ENCODE measurements around the gene ENO2.

ENO2 gene

DNA sequence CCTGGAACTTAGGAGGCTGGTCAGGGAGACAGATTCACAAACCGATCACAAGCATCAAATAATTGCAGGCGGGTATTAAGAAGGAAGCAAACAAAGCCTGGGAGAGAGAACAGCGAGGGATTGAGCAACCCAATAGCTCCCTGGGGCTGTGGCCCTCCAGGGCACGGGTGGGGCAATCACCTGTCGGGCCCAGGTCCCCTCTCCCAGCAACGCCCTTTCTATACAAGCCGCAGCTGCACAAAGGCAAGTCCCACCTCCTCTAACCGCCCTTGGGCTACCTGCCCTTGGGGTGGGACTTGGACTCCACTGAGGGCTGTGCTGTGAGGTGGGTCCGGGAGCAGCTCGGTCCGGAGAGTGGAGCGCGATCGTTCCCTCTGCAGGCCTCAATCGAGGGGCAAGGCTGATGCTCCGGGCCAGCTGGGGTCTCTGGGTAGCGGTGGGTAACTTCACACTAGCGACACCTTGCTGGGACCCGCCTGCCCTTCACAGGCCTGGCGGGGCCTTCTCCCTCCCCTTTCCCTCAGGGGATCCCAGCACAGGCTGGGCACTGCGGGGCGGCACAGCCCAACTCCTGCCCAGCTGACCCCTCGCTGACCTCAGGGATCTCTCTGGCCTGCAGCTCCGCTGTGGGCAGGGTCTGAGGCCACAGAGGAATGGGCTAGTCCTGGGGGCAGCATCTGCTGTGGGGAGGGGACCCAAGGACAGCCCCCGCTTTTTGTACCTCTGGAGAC is 48.1 kb downstream of the ENO2 start:
- DNase-seq = no peak

DNA sequence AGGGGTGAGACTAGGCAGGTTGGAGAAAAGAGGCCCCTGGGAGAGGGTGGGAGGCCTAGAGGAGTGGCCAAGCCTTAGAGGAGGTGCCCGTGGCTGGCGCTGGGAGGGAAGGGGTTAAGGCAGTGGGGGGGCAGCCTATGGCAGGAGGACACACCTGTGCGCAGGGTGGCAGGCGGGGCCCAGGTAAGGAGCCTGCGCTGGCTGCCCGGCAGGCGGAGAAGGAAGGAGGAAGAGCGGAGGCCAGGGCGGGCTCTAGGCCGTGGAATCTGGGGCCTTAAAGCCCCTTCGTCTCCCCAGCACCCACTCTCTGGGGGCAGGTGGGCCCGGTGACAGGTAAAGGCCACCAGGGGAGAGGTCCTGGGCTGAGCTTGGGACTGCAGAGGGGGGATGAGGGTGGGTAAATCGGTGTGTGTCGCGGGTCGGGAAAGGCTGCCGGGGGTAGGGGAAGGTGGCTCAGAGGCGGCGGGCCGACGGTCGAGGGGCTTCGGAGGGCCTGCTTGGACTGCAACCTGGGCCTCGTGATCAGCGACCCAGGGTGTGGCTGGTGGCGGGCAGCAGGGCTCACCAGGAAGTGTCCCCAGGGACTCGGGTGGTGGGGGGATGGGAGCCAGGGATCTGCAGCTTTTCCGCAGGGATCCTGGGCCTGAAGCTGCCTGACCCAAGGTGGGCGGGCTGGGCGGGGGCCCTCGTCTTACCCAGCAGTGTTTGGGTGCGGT is 48.8 kb downstream of the ENO2 start:
- DNase-seq = no peak

DNA sequence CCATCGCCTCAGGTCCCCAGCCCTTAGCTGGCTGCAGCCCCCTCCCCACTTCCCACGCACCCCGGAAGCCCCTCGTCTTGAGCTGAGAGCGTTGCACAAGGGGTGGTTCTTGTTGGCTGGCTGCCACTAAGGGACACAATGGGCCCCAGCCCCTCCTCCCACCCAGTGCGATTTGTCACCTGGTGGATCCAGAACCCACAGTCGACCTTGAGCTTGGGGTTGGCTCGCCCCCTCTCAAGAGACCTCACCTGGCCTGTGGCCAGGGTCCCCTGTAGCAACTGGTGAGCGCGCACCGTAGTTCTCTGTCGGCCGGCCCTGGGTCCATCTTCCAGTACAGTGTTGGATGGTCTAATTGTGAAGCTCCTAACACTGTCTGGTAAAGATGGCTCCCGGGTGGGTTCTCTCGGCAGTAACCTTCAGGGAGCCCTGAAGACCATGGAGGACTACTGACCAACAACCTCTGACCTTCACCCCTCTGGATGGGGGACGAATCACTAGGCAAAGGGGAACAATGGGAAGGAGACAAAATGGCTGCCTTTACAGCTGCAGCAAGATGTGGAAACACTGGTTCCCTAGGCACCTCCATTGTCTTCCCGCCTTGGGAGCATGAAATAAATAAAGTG is 49.5 kb downstream of the ENO2 start:
- DNase-seq = no peak

DNA sequence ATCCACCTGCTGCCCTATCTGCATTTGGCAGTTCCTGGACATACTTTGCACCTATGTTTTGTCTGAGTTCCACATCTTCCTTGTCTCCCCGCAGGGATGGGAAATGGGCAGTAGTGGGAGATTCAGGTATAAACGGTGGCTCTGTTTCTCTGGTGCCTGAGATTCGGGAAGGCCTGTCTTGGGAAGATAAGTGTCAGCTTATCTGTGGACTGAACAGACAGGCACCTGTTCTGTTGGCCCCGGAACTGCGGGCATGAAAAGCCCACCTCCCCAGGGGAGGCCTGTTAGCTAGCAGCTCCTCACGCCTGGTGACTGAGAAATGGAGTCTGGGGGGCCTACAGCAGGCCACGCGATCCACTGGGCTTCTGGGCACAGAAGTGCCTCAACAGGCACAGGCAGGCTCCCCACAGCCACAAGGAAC is 50.2 kb downstream of the ENO2 start:
- DNase-seq = no peak

DNA sequence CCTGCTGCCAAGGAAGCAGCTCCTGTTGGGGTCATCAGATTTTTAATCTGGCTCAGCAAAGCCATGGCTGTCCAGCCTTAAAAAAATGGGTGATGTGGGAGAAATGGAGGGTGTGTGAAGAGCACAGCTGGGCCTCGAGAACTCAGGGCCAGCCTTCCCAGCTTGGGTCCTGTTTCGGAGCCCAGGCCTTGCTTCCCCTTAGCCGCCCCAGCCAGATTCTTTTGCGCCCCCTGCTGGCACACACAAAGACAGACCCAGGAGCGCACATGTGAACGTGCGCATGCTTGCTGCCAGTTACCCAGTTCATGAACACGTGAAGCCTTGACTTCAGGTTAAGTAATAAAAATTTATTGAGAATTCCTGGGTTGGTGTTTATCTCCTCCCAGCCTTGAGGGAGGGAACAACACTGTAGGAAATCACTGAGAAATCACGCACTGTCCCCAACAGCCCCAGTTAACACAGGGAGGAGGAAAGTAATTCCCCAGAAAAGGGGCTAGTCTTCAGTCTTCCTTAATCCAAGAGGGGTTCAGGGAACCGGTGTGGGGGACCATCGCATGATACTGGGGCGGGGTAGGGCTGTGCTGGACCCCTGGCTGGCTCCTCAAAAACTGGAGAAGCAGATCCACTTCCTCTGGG is 50.8 kb downstream of the ENO2 start:
- peak; percentile 93 for DNase-seq

DNA sequence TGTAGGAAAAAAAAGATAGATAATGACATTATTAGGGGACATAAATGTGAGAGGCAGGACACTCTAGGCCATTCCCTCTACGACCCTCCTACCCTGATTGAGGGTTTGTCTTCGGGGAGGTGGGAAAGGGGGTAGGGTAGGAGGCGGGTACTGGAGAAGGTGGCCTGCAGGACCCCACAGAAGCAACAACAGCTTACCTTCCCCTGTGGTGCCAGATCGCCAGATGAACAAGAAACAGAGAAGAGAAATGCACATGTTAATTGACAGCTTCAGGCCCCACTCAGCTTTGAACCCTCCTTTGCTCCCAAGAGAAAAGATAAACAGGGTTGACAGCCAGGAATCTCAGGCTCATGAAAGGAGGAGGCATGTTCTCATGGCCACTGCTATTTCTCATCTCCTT is 51.3 kb downstream of the ENO2 start:
- no peak for DNase-seq

DNA sequence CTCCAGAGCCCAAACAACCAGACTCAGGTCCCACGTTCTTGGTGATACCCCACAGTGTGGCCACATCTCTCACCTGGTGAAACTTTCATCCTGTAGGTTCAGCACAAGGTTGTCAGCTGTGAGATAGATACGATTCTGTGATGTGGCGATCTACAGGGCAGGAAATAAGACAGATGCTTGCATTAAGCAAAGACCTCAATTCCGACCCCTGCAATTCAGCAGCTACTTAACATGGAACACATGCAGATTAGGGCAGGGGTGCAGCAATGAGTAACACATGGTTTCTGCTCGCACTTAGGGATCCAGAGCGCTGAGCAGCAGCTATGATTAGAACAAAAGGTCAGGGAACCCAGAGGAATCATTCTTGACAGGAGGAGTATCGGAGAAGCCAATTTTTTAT is 52.0 kb downstream of the ENO2 start:
- DNase-seq = no peak

DNA sequence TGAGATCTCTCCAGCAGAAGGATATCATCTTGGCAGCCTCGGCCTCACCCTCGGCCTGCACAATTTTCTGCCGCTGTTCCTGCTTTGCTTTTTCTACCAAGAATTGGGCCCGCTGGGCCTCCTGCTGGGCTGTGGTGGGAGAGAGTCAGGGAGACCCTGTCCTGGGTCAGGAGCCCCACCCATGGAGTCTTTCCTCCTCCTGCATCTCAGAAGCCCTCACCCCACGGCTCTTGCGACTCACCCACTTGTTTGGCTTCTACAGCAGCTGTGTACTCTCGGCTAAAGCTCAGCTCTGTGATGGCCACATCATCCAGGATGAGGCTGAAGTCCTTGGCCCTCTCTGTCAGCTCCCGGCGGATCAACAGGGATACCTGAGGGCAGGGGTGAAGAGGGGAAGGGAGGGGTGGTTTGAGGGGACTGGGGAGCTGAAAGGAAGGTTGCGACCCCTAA is 53.3 kb downstream of the ENO2 start:
- no peak for DNase-seq

DNA sequence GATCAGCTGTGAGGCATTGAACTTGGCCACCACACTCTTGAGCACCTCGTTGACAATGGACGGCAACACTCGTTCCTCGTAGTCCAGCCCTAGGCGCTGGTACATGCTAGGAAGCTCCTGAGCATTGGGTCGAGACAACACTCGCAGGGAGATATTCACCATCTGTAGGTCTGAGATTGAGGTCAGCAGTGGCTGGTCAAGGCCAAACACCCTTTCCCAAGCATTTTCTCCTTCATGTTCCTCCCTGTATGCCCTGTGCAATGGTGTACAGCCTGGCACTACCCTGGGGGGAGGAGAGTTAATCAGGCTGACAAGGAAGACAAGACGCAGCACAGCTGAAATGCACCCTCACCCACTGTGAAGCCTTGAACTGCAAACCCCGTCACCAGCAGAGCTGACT is 54.0 kb downstream of the ENO2 start:
- DNase-seq = no peak

DNA sequence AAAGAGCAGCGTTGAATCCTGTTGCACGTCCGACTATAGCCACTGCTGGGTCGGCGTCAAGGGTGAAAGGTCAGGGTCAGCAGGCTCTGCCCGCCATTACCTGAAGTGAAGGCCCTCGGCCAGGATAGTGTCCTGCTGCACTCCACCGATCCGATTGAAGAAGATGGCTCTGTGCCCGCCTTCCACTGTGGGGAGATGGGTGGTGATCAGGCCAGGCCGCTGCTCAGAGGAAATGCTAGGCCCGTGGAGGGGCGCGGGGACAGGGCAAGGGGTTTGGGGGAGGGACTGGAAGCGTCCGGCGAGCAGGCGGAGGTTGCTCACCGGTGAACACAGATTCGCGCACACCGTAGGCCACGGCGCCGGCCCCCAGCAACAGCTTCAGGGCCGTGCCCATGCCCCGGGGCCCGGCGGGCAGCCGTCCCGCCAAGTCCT is 55.7 kb downstream of the ENO2 start:
- DNase-seq = peak; percentile 34

Measured in CD4-positive, alpha-beta T cell treated with Interleukin-21 for 1 hour (primary cell).